H1 (cell line): ENCODE data around the gene KCNK3.

ENCODE experiments used
- ATF3 ChIP-seq: IDR thresholded peaks from 2 replicates; pipeline ENCODE4 v1.6.1; 2011; ENCODE audit warnings: low read depth, mild to moderate bottlenecking, low read length; ENCODE audit not compliant: insufficient read depth
- BACH1 ChIP-seq: IDR thresholded peaks from 2 replicates; pipeline ENCODE4 v1.6.1; 2012; ENCODE audit warnings: low read length, improper control_type of control experiment
- CREB1 ChIP-seq: IDR thresholded peaks from 2 replicates; pipeline ENCODE4 v1.6.1; 2012; ENCODE audit warnings: inconsistent platforms
- CTBP2 ChIP-seq: IDR thresholded peaks from 2 replicates; pipeline ENCODE4 v1.7.0; 2011; ENCODE audit warnings: borderline replicate concordance, mild to moderate bottlenecking, moderate library complexity, mixed read lengths, low read length; ENCODE audit not compliant: insufficient read depth, insufficient read length
- CTCF ChIP-seq, 3 experiments: IDR thresholded peaks; 1 replicate in 2 of 3; 2 replicates in 1 of 3; pipeline versions ENCODE4 v1.5.1 to v1.6.1; 2011; ENCODE audit warnings: low read length in 3 of 3, mild to moderate bottlenecking in 3 of 3, inconsistent platforms in 2 of 3, low read depth in 1 of 3, moderate library complexity in 1 of 3; ENCODE audit not compliant: insufficient read depth in 1 of 3; ENCODE audit errors: control extremely low read depth in 1 of 3
- EGR1 ChIP-seq: IDR thresholded peaks from 2 replicates; pipeline ENCODE4 v1.6.1; 2011; ENCODE audit warnings: low read depth, low read length, borderline replicate concordance
- POLR2A ChIP-seq, 2 experiments: IDR thresholded peaks; 1 replicate in 1 of 2; 2 replicates in 1 of 2; pipeline ENCODE4 v1.6.1; 2011; ENCODE audit warnings: low read depth in 2 of 2, low read length in 2 of 2, mild to moderate bottlenecking in 2 of 2; ENCODE audit errors: control extremely low read depth in 1 of 2
- SIN3A ChIP-seq, 2 experiments: IDR thresholded peaks in 1 of 2; conservative IDR thresholded peaks in 1 of 2; 2 replicates each; pipeline ENCODE4 v1.6.1; 2011 to 2012; ENCODE audit warnings: low read length in 2 of 2, improper control_type of control experiment in 1 of 2, low read depth in 1 of 2, mild to moderate bottlenecking in 1 of 2
- SUZ12 ChIP-seq: fragments of 200-600 bp; sonication (generic); IDR thresholded peaks from 2 replicates; pipeline ENCODE4 v1.6.1; 2012; ENCODE audit warnings: mild to moderate bottlenecking, inconsistent platforms, low read length, moderate library complexity, mixed read lengths
- TBP ChIP-seq: IDR thresholded peaks from 2 replicates; pipeline ENCODE4 v1.6.1; 2011; ENCODE audit warnings: low read depth, low read length, improper control_type of control experiment

- TF ChIP-seq POLR2A (IDR thresholded peaks at IDR 0.05; ENCODE audit: control extremely low read depth in 1 of 2, low read depth in 2 of 2, low read length in 2 of 2) (no peak), BACH1 (no peak), TBP (no peak), SUZ12 (no peak), CTCF (IDR thresholded peaks at IDR 0.05; ENCODE audit: control extremely low read depth in 1 of 3, insufficient read depth in 1 of 3, low read depth in 1 of 3, low read length in 3 of 3) (no peak), ATF3 (no peak), EGR1 (no peak), SIN3A (conservative IDR thresholded peaks at IDR 0.05 in 1 of 2, IDR thresholded peaks at IDR 0.05 in 1 of 2; ENCODE audit: low read depth in 1 of 2, low read length in 2 of 2) (no peak), CTBP2 (no peak), CREB1 (no peak)
Observed at GRCh38 chr2:26744953-26745352, 52.4 kb downstream of the KCNK3 start.
